D341Med (cell line): ENCODE data around the gene FIP1L1.
A peak's percentile ranks its signal among the peaks of the same experiment; 100 is the strongest.
"Not testable (repeated sequence)": the region's sequence is repeated elsewhere in the genome, so short reads cannot be mapped to it uniquely, and the experiment has no call there.

Experiments
- DNase-seq: peaks from one replicate; pipeline ENCODE4 v3.0.0; 2012; ENCODE audit warnings: low spot score

Gene FIP1L1, protein sequence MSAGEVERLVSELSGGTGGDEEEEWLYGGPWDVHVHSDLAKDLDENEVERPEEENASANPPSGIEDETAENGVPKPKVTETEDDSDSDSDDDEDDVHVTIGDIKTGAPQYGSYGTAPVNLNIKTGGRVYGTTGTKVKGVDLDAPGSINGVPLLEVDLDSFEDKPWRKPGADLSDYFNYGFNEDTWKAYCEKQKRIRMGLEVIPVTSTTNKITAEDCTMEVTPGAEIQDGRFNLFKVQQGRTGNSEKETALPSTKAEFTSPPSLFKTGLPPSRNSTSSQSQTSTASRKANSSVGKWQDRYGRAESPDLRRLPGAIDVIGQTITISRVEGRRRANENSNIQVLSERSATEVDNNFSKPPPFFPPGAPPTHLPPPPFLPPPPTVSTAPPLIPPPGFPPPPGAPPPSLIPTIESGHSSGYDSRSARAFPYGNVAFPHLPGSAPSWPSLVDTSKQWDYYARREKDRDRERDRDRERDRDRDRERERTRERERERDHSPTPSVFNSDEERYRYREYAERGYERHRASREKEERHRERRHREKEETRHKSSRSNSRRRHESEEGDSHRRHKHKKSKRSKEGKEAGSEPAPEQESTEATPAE

GRCh38 chr4:53377319-53378170 lies at the start of gene FIP1L1:
FIP1L1 (plus strand) TSS chr4:53377641; CDS start chr4:53377839, 198 bp downstream.
- peak; percentile 99 for DNase-seq

DNA sequence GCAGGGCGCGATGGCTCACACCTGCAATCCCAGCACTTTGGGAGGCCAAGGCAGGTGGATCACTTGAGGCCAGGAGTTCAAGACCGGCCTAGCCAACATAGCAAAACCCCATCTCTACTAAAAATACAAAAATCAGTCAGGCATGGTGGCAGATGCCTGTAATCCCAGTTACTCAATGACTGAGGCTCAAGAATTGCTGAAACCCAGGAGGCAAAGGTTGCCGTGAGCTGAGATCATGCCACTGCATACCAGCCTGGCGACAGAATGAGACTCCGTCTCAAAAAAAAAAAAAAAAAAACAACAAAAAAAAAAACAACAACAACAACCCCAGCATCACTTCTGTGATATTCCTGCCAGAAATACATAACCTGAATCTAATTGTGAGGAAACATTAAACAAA lies 42.5 kb upstream of the FIP1L1 start:
- not testable (repeated sequence) for DNase-seq

DNA sequence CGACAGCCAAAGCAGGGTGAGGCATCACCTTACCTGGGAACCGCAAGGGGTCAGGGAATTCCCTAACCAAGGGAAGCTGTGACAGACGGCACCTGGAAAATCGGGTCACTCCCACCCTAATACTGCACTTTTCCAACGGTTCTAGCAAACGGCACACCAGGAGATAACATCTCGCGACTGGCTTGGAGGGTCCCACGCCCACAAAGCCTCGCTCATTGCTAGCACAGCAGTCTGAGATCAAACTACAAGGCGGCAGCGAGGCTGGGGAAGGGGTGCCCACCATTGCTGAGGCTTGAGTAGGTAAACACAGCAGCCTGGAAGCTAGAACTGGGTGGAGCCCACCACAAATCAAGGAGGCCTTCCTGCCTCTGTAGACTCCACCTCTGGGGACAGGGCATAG lies 37.3 kb upstream of the FIP1L1 start:
- DNase-seq, result not testable (repeated sequence)

GRCh38 chr4:53346392-53346791 lies 31.0 kb upstream of the FIP1L1 start:
- not testable (repeated sequence) for DNase-seq

- DNase-seq, result no peak
Measured at GRCh38 chr4:53346920-53347852, 30.3 kb upstream of the FIP1L1 start.

- no peak for DNase-seq
Measured at GRCh38 chr4:53348046-53348445, 29.4 kb upstream of the FIP1L1 start.

DNA sequence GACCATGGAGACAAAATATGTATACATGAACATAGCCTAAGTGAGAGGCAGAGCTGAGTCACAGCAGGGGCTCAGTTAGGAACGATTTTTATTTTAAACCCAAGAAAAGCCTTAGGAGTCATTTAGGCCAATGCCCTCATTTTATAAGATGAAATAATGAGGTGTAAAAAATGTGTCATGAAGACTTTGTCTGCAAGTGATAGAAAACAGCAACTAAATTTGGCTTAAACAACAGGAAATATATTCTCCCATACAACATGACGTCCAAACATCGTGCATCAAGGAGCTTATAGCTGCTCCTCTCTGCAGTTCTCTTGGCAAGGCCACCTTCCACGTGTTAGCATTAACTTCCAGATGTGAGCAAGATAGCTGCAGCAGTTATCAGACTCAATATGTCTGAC lies 28.4 kb upstream of the FIP1L1 start:
- no peak for DNase-seq

- DNase-seq, result no peak
Measured at GRCh38 chr4:53354012-53354722, 23.3 kb upstream of the FIP1L1 start.

- no peak for DNase-seq
Measured at GRCh38 chr4:53355930-53356521, 21.4 kb upstream of the FIP1L1 start.

DNA sequence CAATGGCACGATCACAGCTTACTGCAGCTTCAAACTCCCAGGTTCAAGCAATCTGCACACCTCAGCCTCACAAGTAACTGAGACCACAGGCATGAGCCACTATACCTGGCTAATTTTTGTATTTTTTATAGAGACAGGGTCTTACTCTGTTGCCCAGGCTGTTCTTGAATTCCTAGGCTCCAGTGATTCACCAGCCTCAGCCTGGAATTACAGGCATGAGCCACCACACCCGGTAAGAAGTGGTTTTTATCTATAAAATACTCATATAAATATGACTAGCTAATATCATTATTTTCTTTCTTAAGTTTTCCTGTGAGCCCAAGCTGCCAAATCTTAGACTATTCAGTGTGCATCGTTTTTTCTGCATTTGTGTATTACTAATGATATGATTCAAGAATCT lies 16.0 kb upstream of the FIP1L1 start:
- no peak for DNase-seq

DNA sequence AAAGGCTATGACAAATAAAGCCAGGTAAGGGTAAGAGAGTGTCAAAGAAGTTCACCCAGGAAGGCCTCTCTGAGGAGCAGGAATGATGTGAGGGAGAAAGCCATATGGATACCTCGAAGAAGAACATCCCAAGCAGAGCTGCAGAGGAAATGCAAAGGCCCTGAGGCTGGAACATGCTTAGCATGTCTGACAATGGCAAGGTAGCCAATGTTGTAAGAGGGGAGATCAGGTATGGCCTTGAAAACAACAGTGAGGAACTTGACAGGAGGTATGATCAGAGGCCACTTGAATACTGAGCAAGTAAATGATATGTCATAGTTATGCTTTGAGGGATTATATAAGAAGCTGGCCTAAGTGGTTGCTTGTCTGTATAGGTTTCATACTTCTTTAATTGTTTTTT lies 15.3 kb upstream of the FIP1L1 start:
- DNase-seq, result no peak

DNA sequence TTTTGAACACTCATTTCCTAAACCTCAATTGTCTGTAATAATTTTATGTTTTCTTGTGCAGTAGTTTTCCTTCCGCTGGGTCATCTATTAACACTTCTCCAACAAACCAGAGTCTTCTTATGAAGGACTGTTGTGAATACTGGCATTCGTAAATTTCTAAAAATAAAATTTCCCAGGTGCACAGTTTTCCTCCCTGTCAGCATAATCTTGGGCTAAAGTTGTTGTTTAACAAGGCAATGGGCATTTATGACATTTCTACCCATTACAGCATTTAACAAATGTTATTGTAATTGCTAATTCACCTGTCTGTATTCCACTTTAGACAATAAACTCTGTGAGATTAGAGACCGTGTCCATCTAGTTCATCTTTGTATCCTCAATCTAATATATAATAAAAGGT lies 12.8 kb upstream of the FIP1L1 start:
- no peak for DNase-seq

- no peak for DNase-seq
Measured at GRCh38 chr4:53365121-53365485, 12.3 kb upstream of the FIP1L1 start.

DNA sequence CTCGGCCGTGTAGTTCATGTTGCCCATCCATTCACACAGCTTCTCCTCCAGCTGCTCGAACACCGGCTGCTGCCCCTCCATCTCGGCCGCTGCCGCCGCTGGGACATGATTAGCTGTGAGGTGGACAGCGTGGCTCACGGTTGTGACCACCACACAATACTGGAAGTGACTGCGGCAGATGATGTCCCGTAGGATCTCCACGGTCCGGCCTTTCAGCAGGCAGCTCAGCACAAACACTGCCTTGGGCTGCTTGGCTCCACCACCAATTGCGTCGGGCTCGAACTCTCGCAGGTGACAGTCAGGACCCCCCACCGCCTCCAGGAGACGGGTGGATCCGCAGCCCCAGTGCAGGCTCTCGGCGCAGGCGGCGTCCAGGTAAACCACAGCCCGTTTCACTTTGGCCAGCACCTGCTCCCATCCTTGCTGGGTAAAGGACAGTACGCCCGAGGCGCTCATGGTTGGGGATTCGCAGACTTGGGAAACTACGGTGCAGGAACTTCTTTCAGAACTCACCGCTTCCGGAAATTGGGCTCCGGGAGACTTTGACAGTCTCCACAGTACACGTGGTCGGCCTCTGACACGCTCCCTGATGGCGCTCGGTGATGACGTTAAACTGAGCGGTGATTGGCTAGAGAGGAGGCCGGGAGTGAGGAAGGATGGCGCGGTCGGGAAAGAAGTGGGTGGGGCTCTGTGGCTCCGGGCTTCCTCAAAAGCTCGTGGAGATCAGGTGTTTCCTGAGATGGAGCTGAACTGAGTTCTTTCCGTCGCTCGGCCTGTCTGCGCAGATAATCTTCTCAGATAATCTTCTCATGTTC lies 11.7 kb upstream of the FIP1L1 start, which contains the start of gene SCFD2:
TSS of gene SCFD2 (minus strand) at position 576 of the 815 bp plus-strand sequence.
- peak; percentile 97 for DNase-seq

DNA sequence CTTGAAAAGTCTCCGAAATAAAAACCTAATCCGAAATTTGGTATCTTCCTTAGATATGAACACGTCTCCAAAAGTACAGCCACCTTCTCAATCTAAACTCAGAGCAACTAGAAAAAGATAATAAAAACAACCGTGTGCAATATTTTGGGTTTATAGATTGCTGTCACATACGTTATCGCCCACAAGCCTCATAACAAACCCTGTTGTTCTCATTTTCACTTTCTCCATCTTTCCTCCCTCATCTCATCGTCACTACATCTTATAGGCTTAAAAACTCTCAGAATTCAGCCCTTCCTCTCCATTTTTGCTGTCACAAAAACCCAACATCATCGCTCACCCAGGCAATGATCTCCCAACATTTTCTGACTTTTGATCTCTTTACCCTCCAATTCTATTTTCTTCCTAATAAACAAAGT lies 11.1 kb upstream of the FIP1L1 start:
- no peak for DNase-seq

GRCh38 chr4:53367721-53368120 lies 9.7 kb upstream of the FIP1L1 start:
- no peak for DNase-seq

DNA sequence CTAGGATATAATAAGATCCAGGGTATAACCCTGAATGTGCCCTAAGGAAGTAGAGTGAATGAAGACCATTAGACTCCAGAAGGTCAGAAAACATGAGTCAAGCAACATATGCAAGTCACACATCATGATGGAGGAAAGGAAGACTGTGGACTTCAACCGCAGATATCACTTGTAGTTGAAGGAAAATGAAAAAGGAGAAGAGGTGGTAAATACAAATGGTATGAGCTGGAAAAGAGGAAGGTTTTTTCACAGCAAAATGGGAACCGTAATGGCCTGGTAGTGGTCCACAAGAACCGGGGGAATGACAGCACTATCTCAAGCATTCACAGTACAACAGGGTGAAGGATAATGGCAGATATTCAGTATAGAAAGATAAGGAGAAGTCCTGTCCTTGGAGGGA lies 6.4 kb upstream of the FIP1L1 start:
- no peak for DNase-seq

GRCh38 chr4:53371843-53372521 lies 5.5 kb upstream of the FIP1L1 start:
- DNase-seq, result no peak

DNA sequence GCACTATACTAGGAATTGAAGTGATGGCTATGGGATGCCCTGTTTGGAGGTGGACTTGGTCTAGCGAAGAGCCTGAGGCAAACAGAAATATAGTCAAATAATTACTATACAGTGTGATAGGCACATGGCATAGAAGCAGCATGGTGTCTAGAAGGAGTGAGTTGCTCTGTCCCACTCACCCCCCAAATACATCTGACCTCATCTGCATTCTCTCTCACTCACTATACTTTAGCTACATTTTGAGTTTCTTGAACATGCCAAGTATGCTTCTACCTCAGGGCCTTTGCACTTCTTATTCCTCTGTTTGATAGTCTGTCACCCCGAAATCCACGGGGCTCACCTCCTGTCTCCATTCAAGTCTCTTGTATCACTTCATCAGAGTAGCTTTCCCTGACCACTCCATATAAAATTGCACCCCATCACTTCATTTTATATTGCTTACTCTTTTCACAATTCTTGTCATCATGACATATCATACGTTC lies 2.6 kb upstream of the FIP1L1 start:
- no peak for DNase-seq
